Esophagus muscularis mucosa (tissue), 3 donors: ENCODE results near the gene POU4F3.

ENCODE experiments used
- CTCF ChIP-seq, 3 experiments: fragments of 200-600 bp in 2 of 3; fragments of 450-650 bp in 1 of 3; sonication (generic) in 2 of 3; IDR thresholded peaks; one replicate each; pipeline ENCODE4 v1.5.1; 2017 to 2019; ENCODE audit warnings: antibody characterized with exemption in 3 of 3, mild to moderate bottlenecking in 2 of 3, moderate library complexity in 1 of 3
- EP300 ChIP-seq: sonication (generic); formaldehyde crosslinking; IDR thresholded peaks from one replicate; pipeline ENCODE4 v1.6.1; 2017; ENCODE audit warnings: antibody characterized with exemption

- no peak for TF ChIP-seq CTCF (IDR thresholded peaks at IDR 0.05)
- no peak for TF ChIP-seq EP300
These were observed 7.2 kb upstream of the POU4F3 start for GRCh38 chr5:146331423-146331822.
